Hematopoietic multipotent progenitor cell treated with erythropoietin and hydrocortisone succinate and interleukin-3 and kit ligand, for 17 days (in vitro differentiated cells): ENCODE data around the gene OR1F1.
"Not testable (repeated sequence)": the region's sequence is repeated elsewhere in the genome, so short reads cannot be mapped to it uniquely, and the experiment has no call there.

Source experiments
- DNase-seq: peaks from one replicate; pipeline ENCODE4 v3.0.0-alpha.2; 2015; ENCODE audit warnings: low spot score

Gene OR1F1

GRCh38 chr16:3150346-3151218, 37.4 kb upstream of the OR1F1 start:
- DNase-seq, result peak; percentile 93

DNA sequence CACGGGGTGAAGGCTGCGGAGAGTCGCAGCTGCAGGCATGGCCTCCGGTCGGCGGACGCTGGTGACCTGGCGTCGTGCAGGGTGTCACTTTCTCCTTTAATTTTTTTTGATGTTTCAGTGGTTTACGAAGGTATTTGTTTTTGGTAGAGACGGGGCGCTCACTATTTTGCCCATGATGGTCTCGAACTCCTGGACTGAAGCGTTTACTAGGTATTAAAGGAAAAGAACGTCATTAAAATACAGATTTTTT, 36.1 kb upstream of the OR1F1 start:
- no peak for DNase-seq

- peak; percentile 80 for DNase-seq
Measured at GRCh38 chr16:3152277-3152990, 35.6 kb upstream of the OR1F1 start.

- no peak for DNase-seq
Measured at GRCh38 chr16:3152991-3153368, 35.0 kb upstream of the OR1F1 start.

GRCh38 chr16:3155181-3155580, 32.8 kb upstream of the OR1F1 start:
- DNase-seq, result no peak

DNA sequence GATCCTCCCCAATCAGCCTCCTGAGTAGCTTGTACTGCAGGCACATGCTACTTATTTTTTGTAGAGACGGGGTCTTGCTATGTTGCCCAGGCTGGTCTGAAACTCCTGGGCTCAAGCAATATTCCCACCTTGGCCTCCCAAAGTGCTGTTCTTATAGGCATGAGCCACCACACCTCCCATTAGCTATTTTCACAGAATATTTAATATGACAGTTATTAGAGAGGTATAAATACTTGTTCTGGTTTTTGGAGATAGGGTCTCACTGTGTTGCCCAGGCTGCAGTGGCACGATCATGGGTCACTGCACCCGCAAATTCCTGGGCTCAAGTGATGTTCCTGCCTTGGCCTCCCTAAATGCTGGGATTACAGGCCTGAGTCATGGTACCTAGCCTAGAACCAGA, 32.0 kb upstream of the OR1F1 start:
- no peak for DNase-seq

DNA sequence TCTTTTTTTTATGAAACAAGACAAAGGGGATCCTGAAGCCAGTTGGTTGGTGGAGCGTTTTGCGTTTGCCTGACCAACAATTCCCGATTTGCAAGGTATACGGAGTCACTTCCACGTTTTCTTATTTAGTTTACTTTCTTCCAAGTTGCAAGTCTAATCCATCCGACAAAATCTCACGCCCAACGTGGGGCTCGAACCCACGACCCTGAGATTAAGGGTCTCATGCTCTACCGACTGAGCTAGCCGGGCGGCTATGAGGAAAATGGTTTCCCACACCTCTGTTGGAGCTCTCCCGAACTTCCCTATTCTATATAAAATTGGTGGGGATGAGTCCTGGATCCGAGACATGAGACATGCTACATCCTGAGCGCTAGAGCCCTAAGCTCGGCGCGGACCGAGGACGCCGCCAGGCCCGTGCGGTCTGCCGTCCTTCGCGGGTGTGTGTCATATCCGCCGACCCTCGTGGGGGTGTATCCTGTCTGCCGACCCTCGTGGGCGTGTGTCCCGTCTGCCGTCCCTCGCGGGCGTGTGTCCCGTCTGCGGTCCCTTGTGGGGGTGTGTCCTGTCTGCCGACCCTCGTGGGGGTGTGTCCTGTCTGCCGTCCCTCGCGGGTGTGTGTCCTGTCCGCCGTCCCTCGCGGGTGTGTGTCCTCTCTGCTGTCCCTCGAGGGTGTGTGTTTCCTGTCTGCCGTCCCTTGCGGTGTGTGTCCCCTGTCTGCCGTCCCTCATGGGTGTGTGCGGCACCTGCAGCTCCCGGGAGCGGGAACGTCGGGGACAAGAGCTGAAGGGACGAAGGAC, 30.6 kb upstream of the OR1F1 start:
- peak; percentile 52 for DNase-seq

DNA sequence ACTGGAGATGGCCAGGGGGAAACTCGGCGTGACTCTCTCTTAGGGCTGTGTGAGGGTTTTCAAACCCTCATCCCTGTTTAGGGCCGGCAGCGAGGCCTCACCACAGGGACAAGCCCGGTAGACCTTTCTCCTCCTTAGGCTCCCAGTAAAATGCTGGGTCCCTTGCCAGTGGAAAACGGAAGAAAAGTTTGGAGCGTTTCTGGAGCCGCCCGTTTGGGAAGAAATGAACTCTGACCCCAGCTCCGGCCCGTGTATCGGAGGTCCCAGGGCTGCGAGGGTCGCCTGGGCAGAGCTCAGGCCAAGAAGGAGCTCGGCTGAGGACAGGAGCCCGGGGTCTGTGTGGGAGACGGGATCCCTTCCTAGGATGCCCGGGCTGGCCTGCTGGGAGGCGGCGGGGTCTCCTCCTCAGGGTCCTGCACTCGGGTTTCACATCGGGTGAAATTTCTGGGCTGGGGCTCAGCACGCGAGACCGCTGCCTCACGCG, 29.9 kb upstream of the OR1F1 start:
- DNase-seq, result no peak

DNA sequence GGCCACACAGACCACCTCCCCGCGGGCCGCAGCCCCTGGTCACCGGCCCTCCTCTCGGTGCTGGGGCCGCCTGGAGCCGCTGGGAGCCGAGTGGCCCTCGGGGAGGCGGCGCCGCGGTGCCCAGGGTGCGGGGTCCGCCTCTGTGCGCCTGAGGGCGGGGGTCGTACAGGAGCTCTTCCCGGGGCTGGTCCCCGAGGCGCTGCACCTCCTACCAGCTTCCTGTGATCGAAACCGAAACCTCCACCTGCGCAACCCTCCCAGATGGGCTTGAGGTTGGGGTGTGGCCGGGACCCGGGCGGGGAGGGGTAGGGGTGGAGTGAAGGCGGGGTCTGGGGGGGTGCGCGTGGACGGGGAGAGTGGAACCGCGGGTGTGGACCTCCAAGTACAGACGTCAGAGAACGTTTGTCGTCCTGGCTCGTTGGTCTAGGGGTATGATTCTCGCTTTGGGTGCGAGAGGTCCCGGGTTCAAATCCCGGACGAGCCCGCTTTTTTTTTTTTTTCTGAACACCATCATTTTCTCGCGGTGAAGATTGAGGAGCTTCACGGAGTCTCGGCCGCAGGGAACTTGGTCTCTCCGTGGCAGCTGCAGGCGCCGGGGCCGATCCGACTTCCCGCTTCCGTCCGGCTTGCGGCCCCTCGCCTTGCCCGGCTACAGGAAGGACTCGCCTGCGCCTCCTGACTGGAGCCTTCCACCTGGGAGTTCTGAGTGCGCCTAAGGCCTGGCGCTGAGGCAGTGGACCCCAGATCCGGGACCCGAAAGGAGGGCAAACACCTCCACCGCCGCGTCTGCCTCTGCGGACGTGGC, 29.3 kb upstream of the OR1F1 start:
- DNase-seq, result peak; percentile 73

DNA sequence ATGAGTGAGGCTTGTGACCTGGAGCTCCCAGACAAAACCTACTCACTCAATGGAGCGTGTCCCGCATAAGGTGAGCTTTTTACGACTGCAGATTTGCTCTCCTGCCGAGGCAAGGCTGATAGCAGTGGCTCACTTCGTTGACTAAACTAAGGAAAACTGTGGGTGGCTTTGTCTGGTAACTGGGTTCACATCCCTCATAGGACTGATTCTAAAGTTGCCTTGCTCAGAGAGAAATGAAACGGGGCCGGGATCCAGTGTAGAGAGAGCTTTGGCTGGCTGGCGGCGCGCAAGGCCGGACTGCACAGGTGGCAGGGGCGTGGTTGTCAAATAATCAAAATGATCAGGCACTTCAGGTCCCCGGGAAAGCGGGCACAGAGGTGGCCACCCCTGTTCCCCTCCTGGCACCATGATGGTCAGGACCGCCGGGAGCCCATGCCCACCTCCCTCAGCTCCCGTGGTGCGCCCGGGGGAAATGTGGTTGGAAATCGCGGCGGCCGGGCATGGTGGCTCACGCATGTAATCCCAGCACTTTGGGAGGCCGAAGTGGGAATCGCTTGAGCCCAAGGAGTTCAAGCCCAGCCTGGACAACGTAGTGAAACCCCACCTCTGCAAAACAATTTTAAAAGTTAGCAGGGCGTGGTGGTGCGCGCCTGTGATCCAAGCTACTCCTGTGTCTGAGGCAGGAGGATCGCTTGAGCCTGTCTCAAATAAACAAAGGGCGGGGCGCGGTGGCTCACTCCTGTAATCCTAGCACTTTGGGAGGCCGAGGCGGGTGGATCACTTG, 26.6 kb upstream of the OR1F1 start:
- no peak for DNase-seq

GRCh38 chr16:3164121-3164991, 23.6 kb upstream of the OR1F1 start:
- DNase-seq, result no peak

GRCh38 chr16:3165111-3165822, 22.7 kb upstream of the OR1F1 start:
- DNase-seq, result no peak

DNA sequence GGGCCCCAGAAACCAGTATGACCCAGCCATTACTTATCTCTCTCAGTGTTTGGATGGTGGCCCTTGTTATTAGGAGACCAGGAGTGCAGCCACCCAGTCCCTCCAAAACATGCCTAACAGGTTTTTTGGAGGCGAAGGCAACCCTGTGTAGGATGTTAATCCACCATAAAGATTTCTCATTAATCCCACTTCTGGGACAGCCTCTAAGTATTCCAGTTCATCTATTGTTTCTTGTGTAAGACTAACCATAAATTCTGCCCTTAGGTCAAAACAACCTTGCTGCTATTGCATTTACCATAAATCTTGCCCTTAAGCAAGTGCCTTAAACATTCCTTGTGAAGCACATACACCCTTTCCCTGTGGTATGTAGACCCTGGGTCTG, 21.5 kb upstream of the OR1F1 start:
- no peak for DNase-seq

- not testable (repeated sequence) for DNase-seq
Measured at GRCh38 chr16:3168729-3169128, 19.3 kb upstream of the OR1F1 start.

- no peak for DNase-seq
Measured at GRCh38 chr16:3170440-3171180, 17.4 kb upstream of the OR1F1 start.

GRCh38 chr16:3171181-3171854, 16.7 kb upstream of the OR1F1 start:
- DNase-seq, result no peak

GRCh38 chr16:3171855-3172593, 16.0 kb upstream of the OR1F1 start:
- no peak for DNase-seq
